ENCODE measurements around the gene AP5S1. TPM values are rescaled to one million over a fixed set of nuclear protein-coding genes. Genes with fewer than 3 reads are reported as not detected.

Gene AP5S1
- total RNA-seq, 4 donors from 2014 or later = 16.0 to 46.3 (median 35.0) TPM

GRCh38 chr20:3862333-3862732 lies 42.0 kb downstream of the AP5S1 start:
- H3K36me3 ChIP-seq = peaks cover 86 to 87% of the 10 kb centered on the region in 2 donors
- no peaks in the 10 kb centered on the region for H3K4me1 ChIP-seq
- H3K4me3 ChIP-seq (replicated peaks in 1 of 3) = no peak overlapping the region
- H3K27ac ChIP-seq = no peak overlapping the region
- no peak for DNase-seq
- H3K27me3 ChIP-seq = no peaks in the 10 kb centered on the region
- H3K9me3 ChIP-seq = no peaks in the 10 kb centered on the region
- intact Hi-C loops (cut with DNase I) = no loop called here
- TF ChIP-seq CTCF (IDR thresholded peaks at IDR 0.05) = no peak
- TF ChIP-seq POLR2A (IDR thresholded peaks at IDR 0.05) = no peak
- WGBS, 2 donors = 89 to 100% methylated on average over 1 of the region's 1 CpG

- no peak overlapping the region for H3K27ac ChIP-seq
- TF ChIP-seq POLR2A (IDR thresholded peaks at IDR 0.05) = no peak
- H3K9me3 ChIP-seq = no peaks in the 10 kb centered on the region
- peaks cover 77 to 80% of the 10 kb centered on the region in 2 donors for H3K36me3 ChIP-seq
- no peak overlapping the region for H3K4me3 ChIP-seq (replicated peaks in 1 of 3)
- H3K4me1 ChIP-seq = no peaks in the 10 kb centered on the region
- intact Hi-C loops (cut with DNase I) = no loop called here
- no peak for DNase-seq
- no peaks in the 10 kb centered on the region for H3K27me3 ChIP-seq
- WGBS, 2 donors = 93 to 97% methylated on average over 7 of the region's 7 CpGs
Measured at GRCh38 chr20:3863317-3863716, 43.0 kb downstream of the AP5S1 start.

- intact Hi-C loops (cut with DNase I) = no loop called here
- DNase-seq = peak in 1 of 2 donors; percentile 6
- peaks cover 68 to 74% of the 10 kb centered on the region in 2 donors for H3K36me3 ChIP-seq
Measured at GRCh38 chr20:3864518-3864917, 44.2 kb downstream of the AP5S1 start.

GRCh38 chr20:3865152-3865886 lies 45.0 kb downstream of the AP5S1 start:
- no peaks in the 10 kb centered on the region for H3K27me3 ChIP-seq
- no peaks in the 10 kb centered on the region for H3K9me3 ChIP-seq
- H3K4me1 ChIP-seq = no peaks in the 10 kb centered on the region
- no peak for DNase-seq
- 97 to 100% methylated on average over 7 to 14 of the region's 14 CpGs for WGBS, 2 donors
- TF ChIP-seq CTCF (IDR thresholded peaks at IDR 0.05) (no peak), POLR2A (IDR thresholded peaks at IDR 0.05) (no peak)
- peaks cover 64 to 72% of the 10 kb centered on the region in 2 donors for H3K36me3 ChIP-seq
- intact Hi-C loops (cut with DNase I) = no loop called here
- H3K4me3 ChIP-seq (replicated peaks in 1 of 3) = no peak overlapping the region
- no peak overlapping the region for H3K27ac ChIP-seq

More at GRCh38 chr20:3864518-3864917, 44.2 kb downstream of the AP5S1 start:
- Histone ChIP-seq H3K27me3 (no peaks in the 10 kb centered on the region), H3K4me1 (no peaks in the 10 kb centered on the region), H3K4me3 (replicated peaks in 1 of 3) (no peak overlapping the region), H3K9me3 (no peaks in the 10 kb centered on the region), H3K27ac (no peak overlapping the region)
- 90 to 92% methylated on average over 2 of the region's 5 CpGs for WGBS, 2 donors
- TF ChIP-seq POLR2A (IDR thresholded peaks at IDR 0.05) (no peak), CTCF (IDR thresholded peaks at IDR 0.05) (no peak)

GRCh38 chr20:3865887-3866407 lies 45.6 kb downstream of the AP5S1 start:
- Histone ChIP-seq H3K4me1 (no peaks in the 10 kb centered on the region), H3K9me3 (no peaks in the 10 kb centered on the region), H3K36me3 (peaks cover 61 to 66% of the 10 kb centered on the region in 2 donors), H3K27ac (no peak overlapping the region), H3K27me3 (no peaks in the 10 kb centered on the region), H3K4me3 (replicated peaks in 1 of 3) (no peak overlapping the region)
- 93 to 100% methylated on average over 1 to 14 of the region's 14 CpGs for WGBS, 2 donors
- intact Hi-C loops (cut with DNase I) = no loop called here
- no peak for DNase-seq
- TF ChIP-seq CTCF (IDR thresholded peaks at IDR 0.05) (no peak), POLR2A (IDR thresholded peaks at IDR 0.05) (no peak)
